Fibroblast of lung (primary cell): Measurements from ENCODE around the gene TBC1D30.

Experiments
- EZH2 ChIP-seq: IDR thresholded peaks from 2 replicates; pipeline ENCODE4 v1.5.1; 2012; ENCODE audit warnings: low read length, control low read depth, mild to moderate bottlenecking; ENCODE audit errors: missing control alignments
- TF ChIP-seq, protein P1 (sequence below), 2 donors: IDR thresholded peaks in 1 of 2; conservative IDR thresholded peaks in 1 of 2; 1 replicate in 1 of 2; 2 replicates in 1 of 2; pipeline ENCODE4 v1.5.1; 2011 to 2012; ENCODE audit warnings: low read length in 2 of 2, control low read depth in 1 of 2, inconsistent platforms in 1 of 2, low read depth in 1 of 2, mild to moderate bottlenecking in 1 of 2

DNA sequence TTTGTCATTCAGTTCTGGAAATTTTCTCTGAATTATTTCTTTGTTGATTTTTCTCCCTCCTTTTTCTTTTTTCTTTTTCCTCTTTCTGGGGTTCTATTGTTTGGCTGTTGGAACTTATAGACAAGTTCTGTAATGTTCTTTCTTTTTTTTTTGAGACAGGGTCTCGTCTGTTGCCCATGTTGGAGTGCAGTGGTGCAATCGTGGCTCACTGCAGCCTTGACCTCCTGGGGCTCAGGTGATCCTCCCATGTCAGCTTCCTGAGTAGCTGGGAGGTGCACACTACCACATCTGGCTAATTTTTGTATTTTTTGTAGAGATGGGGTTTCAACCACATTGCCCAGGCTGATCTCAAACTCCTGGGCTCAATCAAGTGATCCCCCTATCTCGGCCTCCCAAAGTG lies 30.1 kb upstream of the TBC1D30 start:
- TF ChIP-seq, protein P1, sequence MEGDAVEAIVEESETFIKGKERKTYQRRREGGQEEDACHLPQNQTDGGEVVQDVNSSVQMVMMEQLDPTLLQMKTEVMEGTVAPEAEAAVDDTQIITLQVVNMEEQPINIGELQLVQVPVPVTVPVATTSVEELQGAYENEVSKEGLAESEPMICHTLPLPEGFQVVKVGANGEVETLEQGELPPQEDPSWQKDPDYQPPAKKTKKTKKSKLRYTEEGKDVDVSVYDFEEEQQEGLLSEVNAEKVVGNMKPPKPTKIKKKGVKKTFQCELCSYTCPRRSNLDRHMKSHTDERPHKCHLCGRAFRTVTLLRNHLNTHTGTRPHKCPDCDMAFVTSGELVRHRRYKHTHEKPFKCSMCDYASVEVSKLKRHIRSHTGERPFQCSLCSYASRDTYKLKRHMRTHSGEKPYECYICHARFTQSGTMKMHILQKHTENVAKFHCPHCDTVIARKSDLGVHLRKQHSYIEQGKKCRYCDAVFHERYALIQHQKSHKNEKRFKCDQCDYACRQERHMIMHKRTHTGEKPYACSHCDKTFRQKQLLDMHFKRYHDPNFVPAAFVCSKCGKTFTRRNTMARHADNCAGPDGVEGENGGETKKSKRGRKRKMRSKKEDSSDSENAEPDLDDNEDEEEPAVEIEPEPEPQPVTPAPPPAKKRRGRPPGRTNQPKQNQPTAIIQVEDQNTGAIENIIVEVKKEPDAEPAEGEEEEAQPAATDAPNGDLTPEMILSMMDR (conservative IDR thresholded peaks at IDR 0.05 in 1 of 2, IDR thresholded peaks at IDR 0.05 in 1 of 2; ENCODE audit: low read depth in 1 of 2, low read length in 2 of 2), result no peak
- TF ChIP-seq EZH2, result no peak
